Loucy (cell line): Measurements from ENCODE around the gene CLDN9.

Experiments used
- H2AFZ ChIP-seq: fragments of 200-600 bp; sonication (generic); 2 replicates; pipeline ENCODE4 v1.6.0; 2016; ENCODE audit warnings: antibody characterized with exemption, mild to moderate bottlenecking, low read length, moderate library complexity
- H3F3A ChIP-seq: fragments of 200-600 bp; 2 replicates; pipeline ENCODE4 v1.6.0; 2016; ENCODE audit warnings: antibody characterized with exemption, low read depth, mild to moderate bottlenecking
- H3K27me3 ChIP-seq: fragments of 200-600 bp; sonication (generic); 2 replicates; pipeline ENCODE4 v1.6.1; 2014; ENCODE audit warnings: low read length, mild to moderate bottlenecking; ENCODE audit not compliant: insufficient read depth, poor library complexity, severe bottlenecking
- H3K36me3 ChIP-seq: fragments of 200-600 bp; sonication (generic); 2 replicates; pipeline ENCODE4 v1.6.1; 2016; ENCODE audit warnings: low read length; ENCODE audit not compliant: insufficient read depth
- H3K4me1 ChIP-seq: fragments of 200-600 bp; sonication (generic); 2 replicates; pipeline ENCODE4 v1.5.1; 2014; ENCODE audit warnings: low read length, mild to moderate bottlenecking; ENCODE audit not compliant: insufficient read depth, poor library complexity, severe bottlenecking
- H3K4me2 ChIP-seq: fragments of 200-600 bp; sonication (generic); 2 replicates; pipeline ENCODE4 v1.6.0; 2014; ENCODE audit warnings: antibody characterized with exemption, low read length, low read depth, mild to moderate bottlenecking; ENCODE audit not compliant: poor library complexity, severe bottlenecking
- H3K4me3 ChIP-seq: fragments of 200-600 bp; sonication (generic); 2 replicates; pipeline ENCODE4 v1.5.1; 2014; ENCODE audit warnings: low read length, mild to moderate bottlenecking, mixed read lengths; ENCODE audit not compliant: poor library complexity, severe bottlenecking
- H3K79me2 ChIP-seq: fragments of 200-600 bp; sonication (generic); 2 replicates; pipeline ENCODE4 v1.6.1; 2014; ENCODE audit warnings: low read length; ENCODE audit not compliant: insufficient read depth
- H3K9ac ChIP-seq: fragments of 200-600 bp; sonication (generic); 2 replicates; pipeline ENCODE4 v1.6.0; 2014; ENCODE audit warnings: mild to moderate bottlenecking, low read depth, low read length, moderate library complexity; ENCODE audit not compliant: poor library complexity, severe bottlenecking
- H3K9me2 ChIP-seq: fragments of 200-600 bp; sonication (generic); replicated peaks from 2 replicates; pipeline ENCODE4 v1.6.1; 2016; ENCODE audit warnings: low read depth, low read length, mixed read lengths
- H3K9me3 ChIP-seq: fragments of 200-600 bp; sonication (generic); 2 replicates; pipeline ENCODE4 v1.6.1; 2014; ENCODE audit warnings: mild to moderate bottlenecking, antibody characterized with exemption, low read length, low read depth; ENCODE audit not compliant: insufficient read depth
- H4K20me1 ChIP-seq: fragments of 200-600 bp; sonication (generic); 2 replicates; pipeline ENCODE4 v1.6.0; 2014; ENCODE audit warnings: antibody characterized with exemption, low read length, mild to moderate bottlenecking; ENCODE audit not compliant: insufficient read depth, poor library complexity, severe bottlenecking
- EZH2phosphoT487 ChIP-seq: fragments of 200-600 bp; IDR thresholded peaks from 2 replicates; pipeline ENCODE4 v1.6.1; 2018; ENCODE audit warnings: antibody characterized with exemption, mild to moderate bottlenecking, moderate library complexity, borderline replicate concordance
- TF ChIP-seq, protein P1 (sequence below): fragments of 200-600 bp; sonication (generic); conservative IDR thresholded peaks from 2 replicates; pipeline ENCODE4 v1.5.1; 2014; ENCODE audit warnings: mild to moderate bottlenecking, antibody characterized with exemption, low read length

The CLDN9 gene

DNA sequence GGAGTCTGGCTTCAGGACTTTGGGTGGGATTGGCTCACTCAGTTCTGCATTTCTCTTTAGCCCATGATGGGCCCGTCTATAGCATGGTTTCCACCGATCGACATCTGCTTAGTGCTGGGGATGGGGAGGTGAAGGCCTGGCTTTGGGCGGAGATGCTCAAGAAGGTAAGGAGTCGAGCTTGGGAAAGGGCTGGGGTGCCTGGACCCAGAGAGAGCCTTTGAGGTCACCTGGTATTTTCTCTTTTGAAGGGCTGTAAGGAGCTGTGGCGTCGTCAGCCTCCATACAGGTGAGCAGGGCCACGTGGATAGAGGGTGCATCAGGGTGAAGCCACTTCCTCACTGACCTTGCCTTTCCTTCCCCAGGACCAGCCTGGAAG, 13.3 kb downstream of the CLDN9 start:
- no peak for TF ChIP-seq EZH2phosphoT487
- TF ChIP-seq, protein P1, sequence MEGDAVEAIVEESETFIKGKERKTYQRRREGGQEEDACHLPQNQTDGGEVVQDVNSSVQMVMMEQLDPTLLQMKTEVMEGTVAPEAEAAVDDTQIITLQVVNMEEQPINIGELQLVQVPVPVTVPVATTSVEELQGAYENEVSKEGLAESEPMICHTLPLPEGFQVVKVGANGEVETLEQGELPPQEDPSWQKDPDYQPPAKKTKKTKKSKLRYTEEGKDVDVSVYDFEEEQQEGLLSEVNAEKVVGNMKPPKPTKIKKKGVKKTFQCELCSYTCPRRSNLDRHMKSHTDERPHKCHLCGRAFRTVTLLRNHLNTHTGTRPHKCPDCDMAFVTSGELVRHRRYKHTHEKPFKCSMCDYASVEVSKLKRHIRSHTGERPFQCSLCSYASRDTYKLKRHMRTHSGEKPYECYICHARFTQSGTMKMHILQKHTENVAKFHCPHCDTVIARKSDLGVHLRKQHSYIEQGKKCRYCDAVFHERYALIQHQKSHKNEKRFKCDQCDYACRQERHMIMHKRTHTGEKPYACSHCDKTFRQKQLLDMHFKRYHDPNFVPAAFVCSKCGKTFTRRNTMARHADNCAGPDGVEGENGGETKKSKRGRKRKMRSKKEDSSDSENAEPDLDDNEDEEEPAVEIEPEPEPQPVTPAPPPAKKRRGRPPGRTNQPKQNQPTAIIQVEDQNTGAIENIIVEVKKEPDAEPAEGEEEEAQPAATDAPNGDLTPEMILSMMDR: no peak
- H4K20me1 ChIP-seq: peaks cover 8% of the 10 kb centered on the region
- no peaks in the 10 kb centered on the region for H3K9me3 ChIP-seq

GRCh38 chr16:3026609-3027488, 14.1 kb downstream of the CLDN9 start:
- Histone ChIP-seq H3K4me2 (no peak overlapping the region), H3K4me3 (no peak overlapping the region), H3K9me3 (no peaks in the 10 kb centered on the region), H3K27me3 (no peaks in the 10 kb centered on the region), H4K20me1 (peaks cover 5% of the 10 kb centered on the region), H3K9ac (no peak overlapping the region), H3K79me2 (peaks cover 14% of the 10 kb centered on the region), H3K36me3 (no peaks in the 10 kb centered on the region), H3K4me1 (peaks cover 10% of the 10 kb centered on the region), H2AFZ (no peak overlapping the region), H3K9me2 (no peaks in the 10 kb centered on the region), H3F3A (no peaks in the 10 kb centered on the region)
- TF ChIP-seq, protein P1: no peak
- no peak for TF ChIP-seq EZH2phosphoT487

More for the DNA sequence above, 13.3 kb downstream of the CLDN9 start:
- H3K36me3 ChIP-seq: no peaks in the 10 kb centered on the region
- peaks cover 15% of the 10 kb centered on the region for H3K4me1 ChIP-seq
- H3K9me2 ChIP-seq: no peaks in the 10 kb centered on the region
- peaks cover 22% of the 10 kb centered on the region for H3K79me2 ChIP-seq
- no peak overlapping the region for H3K4me2 ChIP-seq
- no peaks in the 10 kb centered on the region for H3F3A ChIP-seq
- no peak overlapping the region for H3K4me3 ChIP-seq
- H2AFZ ChIP-seq: no peak overlapping the region
- H3K9ac ChIP-seq: no peak overlapping the region
- H3K27me3 ChIP-seq: no peaks in the 10 kb centered on the region

- Histone ChIP-seq H4K20me1 (peaks cover 2% of the 10 kb centered on the region), H3K4me3 (no peak overlapping the region), H3K4me1 (peaks cover 5% of the 10 kb centered on the region), H3K9ac (no peak overlapping the region), H3K9me2 (no peaks in the 10 kb centered on the region), H3K27me3 (no peaks in the 10 kb centered on the region), H3K4me2 (no peak overlapping the region), H3F3A (no peaks in the 10 kb centered on the region), H2AFZ (no peak overlapping the region), H3K36me3 (no peaks in the 10 kb centered on the region), H3K9me3 (no peaks in the 10 kb centered on the region), H3K79me2 (peaks cover 8% of the 10 kb centered on the region)
- TF ChIP-seq, protein P1: no peak
- no peak for TF ChIP-seq EZH2phosphoT487
Observed at GRCh38 chr16:3027489-3027795, 14.7 kb downstream of the CLDN9 start.
